Right hindlimb (tissue), 1 donor: ENCODE data around the gene PCBD2.
A peak's percentile ranks its signal among the peaks of the same experiment; 100 is the strongest.
"Not testable (repeated sequence)": the region's sequence is repeated elsewhere in the genome, so short reads cannot be mapped to it uniquely, and the experiment has no call there.

Source experiments
- DNase-seq: peaks from one replicate; pipeline ENCODE4 v3.0.0-alpha.2; 2018

The PCBD2 gene

DNA sequence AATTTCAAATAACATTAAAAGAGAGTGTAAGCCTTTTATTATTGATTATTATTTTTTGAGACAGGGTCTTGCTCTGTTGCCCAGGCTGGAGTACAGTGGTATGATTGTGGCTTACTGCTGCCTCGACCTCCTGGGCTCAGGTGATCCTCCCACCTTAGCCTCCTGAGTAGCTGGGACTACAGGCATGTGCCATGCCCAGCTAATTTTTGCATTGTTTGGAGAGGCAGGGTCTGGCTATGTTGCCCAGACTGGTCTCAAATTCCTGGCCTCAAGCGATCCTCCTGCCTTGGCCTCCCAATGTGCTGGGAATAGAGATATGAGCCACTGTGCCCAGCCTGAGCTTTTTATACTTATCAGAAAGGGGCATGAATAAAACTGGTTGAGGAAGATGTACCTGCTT lies 5.8 kb downstream of the PCBD2 start:
- DNase-seq = not testable (repeated sequence)

DNA sequence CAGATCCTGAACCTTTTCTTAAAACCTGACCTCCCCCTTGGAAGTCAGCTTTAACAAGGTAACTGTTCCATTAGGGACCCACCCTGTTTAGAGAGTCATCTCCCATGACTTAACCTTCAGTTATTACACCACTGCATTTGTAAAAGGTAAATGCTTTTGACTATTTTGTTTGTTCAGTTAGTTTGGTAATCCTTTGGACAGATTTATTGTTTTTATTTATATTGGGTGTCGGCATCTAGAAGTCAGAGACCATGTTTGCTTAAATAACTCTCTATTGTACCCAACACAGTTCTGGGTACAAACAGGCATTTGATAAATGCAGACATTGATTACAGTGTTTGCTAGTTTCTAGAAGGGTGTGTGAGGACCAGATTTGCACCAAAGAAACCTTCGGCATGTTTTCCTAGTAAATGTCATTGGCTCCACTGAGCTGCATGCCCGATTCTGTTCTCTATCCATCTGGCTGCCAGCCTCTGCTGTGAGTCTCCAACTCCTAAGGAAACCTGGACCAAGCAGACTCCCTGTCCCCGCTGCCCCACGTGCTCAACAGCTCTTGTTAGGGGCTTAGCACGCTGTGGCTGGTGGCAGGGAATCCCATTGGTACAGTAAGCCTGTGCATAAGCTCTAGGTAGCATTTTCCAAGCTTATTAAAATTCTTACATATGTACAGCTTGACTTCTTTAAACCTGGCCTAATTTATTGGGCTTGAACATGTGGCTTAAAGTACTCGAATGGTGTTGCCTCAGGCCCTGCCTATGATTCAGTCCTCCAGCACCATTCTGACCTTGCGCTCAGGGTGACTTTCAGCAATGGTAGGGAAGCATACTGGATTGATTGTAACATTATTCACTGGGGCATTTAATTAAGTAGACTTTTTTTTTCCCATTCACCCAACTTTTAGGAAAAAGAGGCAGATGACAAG lies 6.6 kb downstream of the PCBD2 start:
- DNase-seq = no peak

DNA sequence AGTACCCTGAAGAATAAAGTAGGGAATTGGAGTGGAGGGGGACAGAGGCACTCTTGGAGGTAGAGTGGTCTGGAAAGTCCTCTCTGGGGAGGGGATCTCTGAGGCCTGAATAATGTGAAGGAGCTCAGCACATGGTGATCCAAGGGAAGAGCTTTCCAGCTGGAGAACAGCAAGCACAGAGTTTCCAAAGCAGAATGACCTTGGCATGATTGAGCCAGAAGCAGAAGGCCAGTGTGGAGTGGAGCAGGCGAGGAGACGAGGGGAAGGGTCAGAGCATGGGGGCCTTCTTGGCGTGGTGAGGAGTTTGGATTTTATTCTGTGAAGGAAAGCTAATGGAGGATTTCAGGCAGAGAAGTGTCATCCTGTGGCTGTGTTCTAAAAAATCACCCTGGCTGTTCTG lies 8.3 kb downstream of the PCBD2 start:
- no peak for DNase-seq

DNA sequence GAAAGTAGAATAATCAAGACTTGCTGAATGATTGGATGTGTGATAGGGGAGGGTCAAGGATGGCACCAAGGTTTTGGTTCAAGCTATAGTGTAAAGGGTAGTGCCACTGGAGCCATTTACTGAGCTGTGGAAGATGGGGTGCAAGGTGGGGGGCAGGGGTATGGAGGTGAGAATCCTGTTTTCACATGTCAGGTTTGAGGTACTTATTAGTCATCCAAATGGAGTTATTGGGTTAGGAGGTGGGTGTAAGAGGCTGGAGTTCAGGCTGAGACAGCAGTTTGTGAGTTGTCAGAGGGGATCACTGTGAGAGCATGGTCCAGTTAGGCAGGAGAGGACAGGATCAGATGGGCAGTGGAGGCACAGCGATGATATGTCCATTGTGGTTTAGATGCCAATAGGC lies 8.9 kb downstream of the PCBD2 start:
- no peak for DNase-seq

DNA sequence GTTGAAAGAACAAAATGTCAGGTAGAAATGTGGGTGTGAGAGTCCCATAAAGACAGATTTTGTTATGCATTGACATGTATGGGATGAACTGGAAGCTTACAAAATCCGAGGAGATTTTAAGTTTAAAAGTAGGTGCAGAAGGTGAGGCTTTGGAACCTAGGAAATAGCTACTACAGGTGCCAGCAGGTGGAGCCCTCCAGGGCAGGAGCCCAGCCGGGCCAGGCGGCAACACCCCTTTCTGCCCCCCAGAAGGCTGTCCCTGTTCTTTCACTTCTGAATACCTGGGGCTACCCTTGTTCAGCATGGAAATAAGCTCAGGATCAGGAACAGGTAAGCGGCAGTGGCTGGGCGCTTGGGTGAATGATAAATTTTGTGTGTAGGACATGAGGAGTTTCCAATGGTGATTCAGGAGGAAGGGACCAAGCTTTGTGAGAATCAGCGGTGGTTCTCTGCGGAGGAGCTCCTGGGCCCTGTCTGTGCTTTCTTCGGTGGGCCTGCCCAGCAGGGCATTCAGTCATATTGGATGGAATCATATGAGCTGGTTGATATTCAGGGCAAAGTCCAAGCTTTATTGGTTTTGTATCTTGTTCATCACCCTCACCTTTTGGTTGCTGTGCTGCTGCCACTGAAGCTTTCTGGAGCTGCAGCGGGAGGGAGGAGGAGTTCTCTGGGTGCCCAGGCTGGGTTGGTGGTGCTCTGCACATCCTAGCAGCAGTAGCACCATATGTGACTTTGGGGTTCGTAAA lies 12.3 kb downstream of the PCBD2 start:
- no peak for DNase-seq

DNA sequence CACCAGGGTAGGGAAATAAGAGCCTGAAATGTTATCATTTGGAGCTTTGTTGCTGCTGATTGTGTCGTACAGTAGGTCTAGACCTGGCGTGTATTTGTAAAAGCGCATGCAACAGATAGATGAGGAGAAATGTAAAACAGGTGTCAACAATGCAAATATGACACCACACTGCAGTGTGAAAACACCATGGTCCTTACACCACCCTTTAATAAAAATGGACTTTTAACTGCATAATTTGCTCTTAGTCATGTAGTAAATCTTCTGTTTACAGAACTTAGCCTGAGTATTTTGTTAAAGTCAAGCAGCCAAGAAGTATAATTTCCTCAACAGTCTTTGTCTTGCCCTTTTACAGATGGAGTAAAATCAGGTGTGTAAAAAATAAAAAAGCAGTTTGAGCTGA lies 13.9 kb downstream of the PCBD2 start:
- DNase-seq = no peak

DNA sequence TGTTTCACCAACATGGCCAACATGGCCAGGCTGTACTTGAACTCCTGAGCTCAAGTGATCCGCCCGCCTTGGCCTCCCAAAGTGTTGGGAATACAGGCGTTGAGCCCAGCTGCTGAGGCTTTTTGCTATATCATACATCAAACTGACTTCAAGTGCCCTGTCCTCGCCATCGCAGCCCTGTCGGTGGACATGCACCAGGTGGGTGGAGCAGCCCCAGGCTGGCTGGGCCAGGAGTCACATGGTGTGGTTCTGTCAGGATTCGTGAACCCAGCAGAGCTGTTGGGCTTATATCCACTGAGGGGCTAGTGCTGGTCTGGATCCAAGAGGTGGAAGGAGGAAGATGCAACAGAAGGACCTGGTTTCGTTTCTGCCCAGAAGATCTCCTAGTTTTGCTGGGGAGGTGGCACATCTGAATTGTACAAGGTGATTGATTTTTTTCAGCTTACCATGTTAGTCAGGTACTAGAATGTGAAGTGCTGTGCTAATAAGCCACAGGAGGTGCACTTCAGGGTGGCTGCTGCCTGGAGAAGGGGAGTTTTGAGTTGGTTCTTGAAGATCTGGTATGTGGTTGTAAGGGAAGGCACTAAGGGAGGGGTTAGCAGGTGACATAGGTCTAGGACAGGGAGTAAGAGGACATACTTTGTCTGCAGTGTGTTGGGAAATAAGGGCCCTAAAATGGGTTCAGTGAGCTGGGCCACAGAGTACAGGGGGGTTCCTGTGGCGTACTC lies 16.1 kb downstream of the PCBD2 start:
- no peak for DNase-seq

DNA sequence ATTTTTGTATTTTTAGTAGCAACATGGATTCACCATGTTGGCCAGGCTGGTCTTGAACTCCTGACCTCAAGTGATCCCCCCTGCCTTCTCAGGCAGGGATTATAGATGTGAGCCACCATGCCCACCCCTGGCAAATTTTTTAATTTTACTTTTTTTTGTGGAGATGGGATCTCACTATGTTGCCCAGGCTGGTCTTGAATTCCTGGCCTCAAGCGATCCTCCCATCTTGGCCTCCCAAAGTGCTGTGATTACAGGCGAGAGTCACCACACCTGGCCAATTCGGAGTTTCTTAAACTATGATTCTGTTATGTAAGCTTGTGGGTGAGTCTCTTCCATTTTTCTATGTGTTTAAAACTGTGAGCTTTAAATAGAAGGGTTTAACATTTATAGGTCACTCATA lies 27.6 kb downstream of the PCBD2 start:
- no peak for DNase-seq

DNA sequence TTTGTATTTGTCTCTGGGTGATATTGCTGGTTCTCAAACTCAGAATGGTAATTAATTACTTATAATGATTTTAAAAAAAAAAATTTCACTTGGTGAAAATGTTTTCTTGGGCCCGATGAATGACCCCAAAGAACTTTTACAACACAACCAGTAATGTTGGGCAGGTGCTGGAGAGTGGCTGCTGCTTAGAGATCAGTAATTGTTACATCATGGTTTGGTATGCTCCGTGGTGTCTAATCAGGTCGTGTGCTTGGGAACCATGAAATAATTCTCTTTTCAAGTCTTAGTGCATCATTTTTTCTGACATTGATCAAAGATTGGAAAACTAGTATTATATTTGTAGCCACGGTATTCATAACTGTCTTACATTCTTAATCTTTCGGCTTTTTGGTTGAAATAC lies 29.3 kb downstream of the PCBD2 start:
- no peak for DNase-seq

DNA sequence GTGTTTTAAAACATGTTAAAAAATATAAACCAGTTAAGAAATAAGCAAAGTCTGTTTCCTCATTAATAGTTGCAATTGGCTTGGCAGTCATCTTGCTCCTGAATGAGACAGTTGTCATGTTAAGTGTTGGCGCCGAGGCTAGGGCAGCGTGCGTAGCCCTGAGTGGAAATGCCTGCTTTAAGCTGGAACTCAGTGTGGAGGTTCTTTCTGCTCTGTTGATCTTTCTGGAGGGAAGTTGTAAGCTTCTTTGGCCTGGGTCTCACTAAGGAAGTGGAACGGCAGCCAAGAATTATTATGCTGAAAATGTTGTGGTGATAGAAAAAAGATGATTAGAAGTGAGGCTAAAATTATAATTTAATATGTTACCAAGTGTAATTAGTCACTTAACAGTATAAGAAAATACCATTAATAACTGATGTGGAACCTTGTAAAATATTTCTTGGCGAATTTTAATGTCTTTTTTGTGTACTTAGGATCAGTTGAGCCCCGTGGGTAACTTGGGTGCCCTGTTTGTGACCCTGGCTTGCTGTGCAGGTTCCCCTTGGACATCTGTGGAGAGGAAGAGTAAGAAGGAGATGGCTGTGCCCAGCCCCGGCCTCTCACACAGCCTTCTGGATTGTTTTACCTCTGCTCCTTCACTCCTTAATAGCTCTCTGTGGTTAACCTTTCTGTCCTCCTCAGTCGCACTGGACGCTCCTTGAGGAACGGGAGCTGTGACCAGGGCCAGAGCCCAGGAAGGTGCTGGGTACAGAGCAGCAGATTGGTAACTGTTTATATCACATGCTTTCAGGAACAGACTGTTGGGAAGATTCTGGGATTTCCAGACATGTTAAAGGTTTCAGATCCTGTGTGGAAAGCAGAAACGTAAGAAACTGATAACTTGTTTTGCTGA lies 31.0 kb downstream of the PCBD2 start:
- no peak for DNase-seq

DNA sequence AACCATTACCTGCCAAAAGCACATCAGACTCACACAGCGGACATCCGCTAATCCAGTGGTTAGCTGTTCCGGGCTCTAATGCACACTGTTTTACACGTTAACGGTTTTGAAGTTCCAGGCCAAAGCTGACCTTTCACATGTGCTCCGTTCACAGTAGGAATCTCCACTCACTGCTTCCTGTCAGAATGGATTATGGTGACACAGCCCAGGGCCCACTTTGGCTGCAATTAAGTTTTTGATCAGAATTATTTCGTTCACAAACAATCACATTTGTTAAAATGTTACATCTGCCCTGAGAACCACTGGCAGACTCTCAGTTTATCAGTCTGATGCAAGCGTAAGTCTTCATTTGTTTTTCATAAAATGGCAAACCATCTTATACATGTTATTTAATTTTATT lies 32.6 kb downstream of the PCBD2 start:
- DNase-seq = no peak

DNA sequence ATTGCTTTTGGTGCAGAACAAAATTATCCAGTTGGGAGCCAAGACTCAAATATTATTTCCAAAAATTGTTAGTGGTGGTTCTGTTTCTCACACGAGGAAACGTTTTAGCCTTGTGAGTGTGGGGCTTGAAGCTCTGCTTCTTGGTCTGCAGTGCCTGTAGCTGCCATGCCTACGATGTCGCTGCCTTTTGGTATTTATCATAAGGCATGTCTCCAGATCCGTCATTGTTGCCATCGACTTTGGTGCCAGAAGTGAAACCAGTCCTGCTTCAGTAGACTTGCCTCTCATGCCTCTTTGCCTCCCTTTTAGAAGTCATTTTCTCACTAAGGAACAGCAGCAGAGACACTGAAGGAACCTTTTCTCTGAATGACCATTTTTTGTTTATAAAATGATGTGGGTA lies 33.1 kb downstream of the PCBD2 start:
- DNase-seq = no peak

DNA sequence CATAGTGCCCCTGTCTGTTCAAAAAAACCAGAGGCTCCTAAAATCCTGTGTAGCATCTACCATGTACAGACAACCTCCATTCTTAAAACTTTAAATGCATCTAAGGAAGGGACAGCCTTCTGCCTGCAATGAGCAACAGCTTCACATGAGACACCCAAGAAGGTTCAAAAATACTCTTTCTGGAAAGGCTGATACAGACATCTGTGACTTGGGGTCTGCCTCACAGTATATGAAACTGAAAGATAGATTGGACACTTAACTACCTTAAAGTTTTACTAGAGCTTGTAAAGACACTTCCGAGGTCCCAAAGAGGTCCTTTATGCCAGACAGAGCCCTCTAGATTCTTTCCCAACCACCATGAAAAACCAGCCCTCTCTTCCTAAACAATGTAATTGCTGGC lies 34.6 kb downstream of the PCBD2 start:
- no peak for DNase-seq

DNA sequence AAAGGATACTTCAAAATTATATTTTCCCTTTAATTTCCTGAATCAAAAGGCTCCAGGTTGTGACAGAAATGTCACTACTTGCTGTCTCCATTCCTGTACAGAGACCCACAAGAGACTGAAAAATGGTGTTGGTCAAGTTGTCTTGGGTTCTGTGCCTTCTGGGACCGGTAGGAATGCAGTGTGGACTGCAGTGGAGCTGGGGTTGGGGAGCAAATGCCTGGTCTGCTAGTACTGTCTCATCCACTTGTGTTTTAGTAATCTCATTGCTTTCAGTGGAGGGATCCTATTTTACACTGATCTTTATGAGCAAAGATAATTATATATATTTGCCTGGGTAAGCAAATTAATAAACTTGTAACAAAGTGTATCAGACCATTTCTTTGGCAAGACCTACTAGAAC lies 38.6 kb downstream of the PCBD2 start:
- DNase-seq = no peak

DNA sequence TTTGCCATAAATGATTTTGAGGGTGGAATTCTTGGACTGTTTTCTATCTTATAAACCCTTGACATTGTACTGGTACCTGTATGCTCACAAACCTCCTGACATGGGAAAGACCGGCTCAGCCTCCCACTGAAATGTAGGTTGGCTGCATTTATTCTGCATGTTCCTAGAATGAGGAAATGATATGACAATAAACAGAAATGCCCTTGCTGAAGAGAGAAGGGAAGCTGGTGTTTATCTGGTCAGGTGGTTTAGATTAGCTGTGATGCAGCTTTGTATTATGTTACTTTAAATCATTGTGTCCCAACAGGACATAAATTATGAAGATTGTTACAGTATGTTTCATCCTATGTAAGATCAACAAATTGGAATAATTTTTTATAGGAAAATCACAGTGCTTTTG lies 39.7 kb downstream of the PCBD2 start:
- no peak for DNase-seq

DNA sequence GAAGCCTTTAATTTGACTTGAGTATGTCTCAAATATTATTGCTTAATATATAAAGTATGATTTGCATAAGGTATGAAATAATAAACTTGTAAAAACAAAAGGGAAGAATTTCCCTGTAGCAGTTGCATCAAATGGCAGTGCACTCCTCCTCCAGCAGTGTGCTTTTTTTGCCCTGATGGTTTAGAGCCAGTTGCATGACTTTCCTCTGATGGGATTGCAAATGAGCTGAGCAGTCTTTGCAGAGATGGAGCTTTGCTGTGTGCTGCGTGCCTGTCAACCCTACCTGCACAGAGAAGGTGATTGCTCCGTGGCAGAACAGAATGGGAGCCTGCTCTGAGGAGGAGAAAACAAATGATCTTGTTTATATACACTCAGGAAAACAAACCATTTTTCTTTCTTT lies 40.1 kb downstream of the PCBD2 start:
- no peak for DNase-seq

DNA sequence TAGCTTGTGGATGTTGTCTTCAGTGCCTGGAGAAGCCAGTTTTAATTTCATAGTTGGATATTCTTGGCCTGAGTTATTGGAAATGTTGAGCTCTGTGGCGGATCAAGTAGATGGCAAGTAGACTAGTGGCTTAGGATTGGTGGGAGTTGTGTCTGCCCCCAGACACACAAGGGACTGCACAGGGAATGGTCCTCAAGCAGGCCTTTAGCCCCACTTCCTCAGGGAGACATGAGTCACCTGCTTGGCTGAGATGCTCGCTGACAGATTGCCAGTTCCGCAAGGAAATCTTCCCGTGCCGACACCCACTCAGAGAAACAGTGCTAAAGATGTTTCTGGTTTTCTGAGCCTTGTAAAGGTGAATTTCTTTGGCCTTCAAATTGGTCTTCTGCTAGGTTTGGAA lies 44.0 kb downstream of the PCBD2 start:
- DNase-seq = peak; percentile 53

DNA sequence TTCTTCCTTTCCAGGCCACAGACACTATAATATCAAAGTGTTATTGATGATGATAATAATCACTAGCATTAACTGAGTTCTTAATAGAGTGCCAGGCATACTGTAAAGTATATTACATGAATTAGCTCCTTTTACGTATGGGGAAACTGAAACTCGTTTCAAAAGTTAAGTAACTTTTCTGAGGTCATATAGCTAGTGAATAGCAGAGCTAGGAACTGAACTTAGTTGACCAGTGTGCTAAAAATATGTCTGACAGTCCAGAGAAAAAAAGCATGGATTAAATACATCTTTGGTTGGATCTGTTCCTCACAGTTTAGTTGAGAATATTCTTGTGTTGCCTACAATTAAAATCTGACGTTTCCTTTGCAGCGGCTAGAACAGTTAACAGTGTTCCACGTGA lies 44.4 kb downstream of the PCBD2 start:
- DNase-seq = no peak

DNA sequence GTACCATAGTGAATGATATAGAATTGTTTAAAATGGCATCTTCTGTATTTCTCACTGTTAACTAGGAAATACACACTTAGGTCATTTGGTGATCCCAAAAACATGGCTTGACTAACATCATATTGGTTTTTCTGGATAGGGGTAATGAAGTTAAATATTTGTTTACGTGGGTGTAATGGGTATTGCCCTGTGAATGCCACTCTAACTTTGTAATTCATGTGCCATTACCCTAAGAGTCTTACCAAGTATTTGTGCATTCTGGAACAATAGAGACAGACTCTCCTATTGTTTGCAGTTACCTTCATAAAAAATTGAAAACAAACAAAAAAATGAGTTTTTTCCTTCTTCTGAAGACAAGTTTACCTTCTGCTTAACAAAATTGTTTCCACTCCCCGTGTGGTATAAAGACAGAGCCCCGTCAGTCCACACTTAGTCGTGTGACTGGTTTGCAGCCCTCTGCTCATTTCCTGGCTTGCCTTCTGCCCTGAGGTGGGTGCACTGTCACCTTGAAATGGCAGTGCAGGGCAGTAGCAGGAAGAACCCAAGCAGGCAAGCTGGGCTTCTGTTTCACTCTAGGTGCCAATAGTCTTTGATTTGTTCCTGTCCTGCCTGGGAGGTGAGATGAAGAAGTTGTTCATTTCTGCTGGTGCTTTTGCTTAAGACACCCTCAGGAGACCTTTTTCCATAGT lies 53.1 kb downstream of the PCBD2 start:
- no peak for DNase-seq

DNA sequence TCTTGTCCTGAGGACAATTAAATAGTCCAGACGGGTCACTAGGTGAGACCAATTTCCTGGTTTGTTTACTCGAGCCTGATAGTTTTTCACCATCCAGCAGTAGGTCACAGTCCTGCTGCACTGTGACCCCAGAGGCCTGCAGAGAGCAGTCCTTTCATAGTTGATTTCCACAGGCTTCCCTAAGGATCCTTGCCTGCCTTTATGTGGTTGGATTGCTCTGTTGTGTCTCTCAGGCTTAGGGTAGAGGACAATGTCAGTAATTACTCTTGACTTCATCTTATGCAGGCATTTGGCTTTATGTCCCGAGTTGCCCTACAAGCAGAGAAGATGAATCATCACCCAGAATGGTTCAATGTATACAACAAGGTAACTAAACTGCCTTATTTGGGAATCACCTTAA lies 53.8 kb downstream of the PCBD2 start:
- DNase-seq = no peak

DNA sequence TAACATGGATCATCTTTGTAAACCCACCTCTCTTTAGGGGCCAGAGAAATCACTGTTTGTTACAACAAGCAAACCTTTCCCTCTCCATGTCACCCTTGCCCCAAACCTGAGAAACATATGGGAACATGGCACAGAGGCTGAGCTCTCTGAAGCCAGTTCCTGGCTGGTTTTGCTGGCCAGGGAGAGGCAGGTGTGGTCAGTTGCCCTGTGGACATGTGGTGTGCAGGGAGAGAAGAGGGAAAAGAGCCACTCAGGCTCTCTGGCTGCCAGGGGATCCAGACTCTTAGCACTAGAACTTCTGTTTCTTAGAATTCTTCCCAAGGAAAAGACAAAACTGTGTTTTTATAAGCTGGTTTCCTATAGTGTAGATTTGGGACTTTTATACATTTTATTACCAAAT lies 58.2 kb downstream of the PCBD2 start:
- DNase-seq = no peak
